IMR-90 (cell line): Measurements from ENCODE around the gene CCNJ. TPM values are rescaled to one million over a fixed set of nuclear protein-coding genes. Genes with fewer than 3 reads are reported as not detected.

Experiments
- ATAC-seq: fragments of 200-7000 bp; cut with Tn5 transposase; 2 replicates; pipeline ENCODE4 v1.9.1; 2020; ENCODE audit warnings: low read depth, mild to moderate bottlenecking, moderate library complexity
- BruUV-seq: library from RNA; stranded (reverse); fragments of 400-500 nt; replicated peaks from 2 replicates; lab custom pipeline; 2021; lab: Mats Ljungman, UMichigan
- CTCF ChIA-PET: fragments of 300-600 bp; formaldehyde crosslinking; extraction: SDS; loops from one replicate; lab custom pipeline; 2021; ENCODE audit warnings: antibody characterized with exemption; lab: Yijun Ruan, JAX
- POLR2A ChIA-PET: fragments of 300-600 bp; sonication (Branson Sonifier 250); formaldehyde crosslinking; loops from one replicate; lab custom pipeline; 2022; ENCODE audit warnings: antibody characterized with exemption; ENCODE audit not compliant: unreplicated experiment; lab: Charles Lee
- DNase-seq: peaks from one replicate; pipeline ENCODE4 v3.0.0; 2013
- H2AFZ ChIP-seq: replicated peaks from 2 replicates; pipeline ENCODE3; 2013; ENCODE audit warnings: low read length, mild to moderate bottlenecking; ENCODE audit not compliant: poor library complexity
- H2AK5ac ChIP-seq: 2 replicates; pipeline ENCODE4 v1.6.1; 2013; ENCODE audit warnings: low read depth, low read length, inconsistent platforms
- H2AK9ac ChIP-seq: replicated peaks from 2 replicates; pipeline ENCODE3; 2013; ENCODE audit warnings: mild to moderate bottlenecking, low read depth, low read length, moderate library complexity; ENCODE audit not compliant: poor library complexity
- H2BK120ac ChIP-seq: 2 replicates; pipeline ENCODE4 v1.6.1; 2013; ENCODE audit warnings: low read depth, low read length, inconsistent platforms
- H2BK15ac ChIP-seq: 3 replicates; pipeline ENCODE4 v1.6.1; 2013; ENCODE audit warnings: low read depth, low read length, inconsistent platforms
- H2BK20ac ChIP-seq: 2 replicates; pipeline ENCODE4 v1.6.1; 2013; ENCODE audit warnings: low read depth, mild to moderate bottlenecking, inconsistent platforms, low read length, moderate library complexity
- H2BK5ac ChIP-seq: 2 replicates; pipeline ENCODE4 v1.6.1; 2013; ENCODE audit warnings: mild to moderate bottlenecking, low read depth, low read length, inconsistent platforms; ENCODE audit not compliant: poor library complexity, severe bottlenecking
- H3K14ac ChIP-seq: replicated peaks from 2 replicates; pipeline ENCODE4 v1.6.1; 2013; ENCODE audit warnings: low read depth, low read length, inconsistent platforms
- H3K18ac ChIP-seq: 2 replicates; pipeline ENCODE4 v1.6.1; 2013; ENCODE audit warnings: low read depth, low read length, control low read depth
- H3K23ac ChIP-seq: 2 replicates; pipeline ENCODE4 v1.6.1; 2013; ENCODE audit warnings: low read depth, low read length, inconsistent platforms
- H3K27ac ChIP-seq: 2 replicates; pipeline ENCODE4 v1.5.1; 2013; ENCODE audit warnings: mild to moderate bottlenecking, control low read depth, low read length; ENCODE audit not compliant: insufficient read depth
- H3K27me3 ChIP-seq: 2 replicates; pipeline ENCODE4 v1.6.1; 2013; ENCODE audit warnings: low read length; ENCODE audit not compliant: control insufficient read depth, insufficient read depth
- H3K36me3 ChIP-seq: 2 replicates; pipeline ENCODE4 v1.6.1; 2013; ENCODE audit warnings: low read length, mixed read lengths; ENCODE audit not compliant: control insufficient read depth, insufficient read depth
- H3K4ac ChIP-seq: 2 replicates; pipeline ENCODE4 v1.6.1; 2013; ENCODE audit warnings: low read depth, low read length, inconsistent platforms
- H3K4me1 ChIP-seq: 2 replicates; pipeline ENCODE4 v1.6.1; 2013; ENCODE audit warnings: low read length, mixed read lengths; ENCODE audit not compliant: control insufficient read depth, insufficient read depth
- H3K4me2 ChIP-seq: 2 replicates; pipeline ENCODE4 v1.6.1; 2013; ENCODE audit warnings: low read depth, mild to moderate bottlenecking, control low read depth, low read length, moderate library complexity
- H3K4me3 ChIP-seq: 2 replicates; pipeline ENCODE4 v1.5.1; 2013; ENCODE audit warnings: low read depth, mild to moderate bottlenecking, control low read depth, low read length, moderate library complexity; ENCODE audit not compliant: insufficient read depth
- H3K56ac ChIP-seq: 2 replicates; pipeline ENCODE4 v1.6.1; 2013; ENCODE audit warnings: low read length, inconsistent platforms; ENCODE audit not compliant: insufficient read depth; ENCODE audit errors: extremely low read depth
- H3K79me1 ChIP-seq, 2 experiments: 2 replicates each; pipeline ENCODE4 v1.6.1; 2013; ENCODE audit warnings: low read length in 2 of 2, inconsistent platforms in 1 of 2, low read depth in 1 of 2
- H3K9ac ChIP-seq: 2 replicates; pipeline ENCODE4 v1.6.1; 2013; ENCODE audit warnings: low read depth, low read length, control low read depth
- H3K9me1 ChIP-seq: 2 replicates; pipeline ENCODE4 v1.6.1; 2013; ENCODE audit warnings: low read length, inconsistent platforms; ENCODE audit not compliant: insufficient read depth
- H3K9me3 ChIP-seq: 2 replicates; pipeline ENCODE4 v1.6.1; 2013; ENCODE audit warnings: low read length; ENCODE audit not compliant: control insufficient read depth, insufficient read depth
- H4K20me1 ChIP-seq: 2 replicates; pipeline ENCODE4 v1.6.1; 2013; ENCODE audit warnings: low read length, inconsistent platforms; ENCODE audit not compliant: insufficient read depth
- H4K5ac ChIP-seq: 2 replicates; pipeline ENCODE4 v1.6.1; 2013; ENCODE audit warnings: mild to moderate bottlenecking, low read depth, low read length, control low read depth
- H4K8ac ChIP-seq, 2 experiments: 2 replicates each; pipeline ENCODE4 v1.6.1; 2013; ENCODE audit warnings: low read depth in 2 of 2, low read length in 2 of 2, control low read depth in 1 of 2, inconsistent platforms in 1 of 2
- H4K91ac ChIP-seq: 2 replicates; pipeline ENCODE4 v1.6.1; 2013; ENCODE audit warnings: low read depth, low read length, inconsistent platforms; ENCODE audit not compliant: insufficient read depth
- CHD1 ChIP-seq: IDR thresholded peaks from 2 replicates; pipeline ENCODE4 v1.6.1; 2012; ENCODE audit warnings: low read depth, low read length, improper control_type of control experiment
- CTCF ChIP-seq: conservative IDR thresholded peaks from 2 replicates; pipeline ENCODE4 v1.5.1; 2012; ENCODE audit warnings: mild to moderate bottlenecking, low read depth, low read length, improper control_type of control experiment
- ELK1 ChIP-seq: fragments of 150-350 bp; IDR thresholded peaks from 2 replicates; pipeline ENCODE4 v1.6.1; 2016; ENCODE audit warnings: low read depth, mild to moderate bottlenecking, low read length, moderate library complexity, borderline replicate concordance
- MAFK ChIP-seq: IDR thresholded peaks from 2 replicates; pipeline ENCODE4 v1.6.1; 2012; ENCODE audit warnings: low read depth, low read length, improper control_type of control experiment
- MXI1 ChIP-seq: IDR thresholded peaks from 2 replicates; pipeline ENCODE4 v1.6.1; 2012; ENCODE audit warnings: low read depth, mild to moderate bottlenecking, low read length, moderate library complexity, borderline replicate concordance
- NFE2L2 ChIP-seq: fragments of 150-350 bp; IDR thresholded peaks from 2 replicates; pipeline ENCODE4 v1.6.1; 2016; ENCODE audit warnings: low read depth, mild to moderate bottlenecking, low read length
- RAD21 ChIP-seq: IDR thresholded peaks from 2 replicates; pipeline ENCODE4 v1.6.1; 2012; ENCODE audit warnings: low read length, improper control_type of control experiment
- RFX5 ChIP-seq: IDR thresholded peaks from 2 replicates; pipeline ENCODE4 v1.8.0; 2012; ENCODE audit warnings: low read depth, mild to moderate bottlenecking, low read length, moderate library complexity
- WGBS, 2 experiments: methylation state at CpG; one replicate each; pipeline versions ENCODE4 v1.1.5 to v1.1.7; 2013; ENCODE audit warnings: missing lambda C conversion rate in 2 of 2; ENCODE audit not compliant: insufficient read length in 1 of 2; ENCODE audit errors: extremely low coverage in 2 of 2; 5-methylcytosine and 5-hydroxymethylcytosine counted together
- dilution Hi-C: fragments of 300-500 bp; cut with HindIII; formaldehyde crosslinking; loops from one replicate; pipeline ENCODE4 v1.14.3; 2018; ENCODE audit warnings: low sequenced_read_pairs; ENCODE audit not compliant: unreplicated experiment
- in situ Hi-C: fragments of 300-500 bp; cut with MboI; formaldehyde crosslinking; loops from 3 replicates; pipeline ENCODE4 v1.14.3; 2019; ENCODE audit warnings: low sequenced_read_pairs, inconsistent platforms, mixed read lengths
- intact Hi-C: fragments of 100-400 bp; cut with micrococcal nuclease; formaldehyde crosslinking; loops from 2 replicates; pipeline ENCODE4 v1.10.0; 2022
- polyA plus RNA-seq, 3 experiments: library from polyadenylated mRNA; depleted of rRNA; stranded (reverse); fragments of >200 nt; gene quantifications; 2 replicates each; pipeline ENCODE4 v1.2.3, GENCODE V29; 2012; ENCODE audit warnings: low replicate concordance in 1 of 3
- total RNA-seq: library from RNA; depleted of rRNA; stranded (reverse); fragments of >200 nt; gene quantifications from 2 replicates; pipeline ENCODE4 v1.2.3, GENCODE V29; 2012

Gene CCNJ
- total and polyA plus RNA-seq, 2 of the 4 experiments (the other 2 are of a cell fraction): 5.4 to 10.0 TPM

GRCh38 chr10:96096958-96097357 lies 53.6 kb downstream of the CCNJ start:
- no TSS peak for BruUV-seq
- no peak overlapping the region for H4K91ac ChIP-seq
- DNase-seq: no peak
- ATAC-seq: no peak
- WGBS, 2 experiments: no CpG with 5 or more reads among the region's 1 CpG
- no peaks in the 10 kb centered on the region for H3K79me1 ChIP-seq
- no peak overlapping the region for H2AK5ac ChIP-seq
- H4K20me1 ChIP-seq: no peaks in the 10 kb centered on the region
- dilution Hi-C loops (no loop called here), in situ Hi-C loops (no loop called here), intact Hi-C loops (no loop called here)
- no peak overlapping the region for H3K18ac ChIP-seq
- H3K4me3 ChIP-seq: no peak overlapping the region
- H2BK5ac ChIP-seq: no peak overlapping the region
- no peak overlapping the region for H3K9ac ChIP-seq
- H2AFZ ChIP-seq: no peak overlapping the region
- H3K9me1 ChIP-seq: no peaks in the 10 kb centered on the region
- H3K4me2 ChIP-seq: no peak overlapping the region
- H2AK9ac ChIP-seq: no peak overlapping the region
- no peak overlapping the region for H3K56ac ChIP-seq
- H2BK120ac ChIP-seq: no peak overlapping the region
- no peak overlapping the region for H3K14ac ChIP-seq
- H4K5ac ChIP-seq: no peak overlapping the region
- TF ChIP-seq RAD21: no peak
- no peak for TF ChIP-seq CHD1
- no peak for TF ChIP-seq MXI1
- no peak for TF ChIP-seq ELK1
- TF ChIP-seq NFE2L2: no peak
- TF ChIP-seq CTCF: no peak
- TF ChIP-seq MAFK: no peak
- no peak for TF ChIP-seq RFX5
- no peaks in the 10 kb centered on the region for H3K4me1 ChIP-seq
- H3K27ac ChIP-seq: no peak overlapping the region
- no peaks in the 10 kb centered on the region for H3K36me3 ChIP-seq
- no peak overlapping the region for H2BK20ac ChIP-seq
- H3K4ac ChIP-seq: no peak overlapping the region
- no peaks in the 10 kb centered on the region for H3K9me3 ChIP-seq
- H3K27me3 ChIP-seq: peaks cover 2% of the 10 kb centered on the region
- ChIA-PET CTCF (no interaction called here), POLR2A (no interaction called here)
- H3K23ac ChIP-seq: no peak overlapping the region
- H2BK15ac ChIP-seq: no peak overlapping the region
- H4K8ac ChIP-seq: no peak overlapping the region
